Ishikawa (cell line): ENCODE measurements around the gene OSGIN1.

Experiments used
- RAD21 ChIP-seq: IDR thresholded peaks from 2 replicates; pipeline ENCODE4 v1.6.1; 2012; ENCODE audit warnings: low read depth
- REST ChIP-seq: IDR thresholded peaks from 2 replicates; pipeline ENCODE4 v1.6.1; 2012; ENCODE audit warnings: low read depth, mild to moderate bottlenecking
- TCF12 ChIP-seq: IDR thresholded peaks from 2 replicates; pipeline ENCODE4 v1.6.1; 2012; ENCODE audit warnings: low read depth
- YY1 ChIP-seq: IDR thresholded peaks from 2 replicates; pipeline ENCODE4 v1.6.1; 2012; ENCODE audit warnings: low read depth
- ZBTB7A ChIP-seq: IDR thresholded peaks from 2 replicates; pipeline ENCODE4 v1.6.1; 2012; ENCODE audit warnings: low read depth

GRCh38 chr16:83998091-83998490, 45.1 kb downstream of the OSGIN1 start:
- no peak for TF ChIP-seq REST
- no peak for TF ChIP-seq RAD21
- no peak for TF ChIP-seq YY1
- no peak for TF ChIP-seq TCF12
- no peak for TF ChIP-seq ZBTB7A
